ENCODE data around the gene PRSS38. TPM values are rescaled to one million over a fixed set of nuclear protein-coding genes. Genes with fewer than 3 reads are reported as not detected.
A peak's percentile ranks its signal among the peaks of the same experiment; 100 is the strongest.

The PRSS38 gene
- total RNA-seq, 2 donors from 2014 or later: not detected

DNA sequence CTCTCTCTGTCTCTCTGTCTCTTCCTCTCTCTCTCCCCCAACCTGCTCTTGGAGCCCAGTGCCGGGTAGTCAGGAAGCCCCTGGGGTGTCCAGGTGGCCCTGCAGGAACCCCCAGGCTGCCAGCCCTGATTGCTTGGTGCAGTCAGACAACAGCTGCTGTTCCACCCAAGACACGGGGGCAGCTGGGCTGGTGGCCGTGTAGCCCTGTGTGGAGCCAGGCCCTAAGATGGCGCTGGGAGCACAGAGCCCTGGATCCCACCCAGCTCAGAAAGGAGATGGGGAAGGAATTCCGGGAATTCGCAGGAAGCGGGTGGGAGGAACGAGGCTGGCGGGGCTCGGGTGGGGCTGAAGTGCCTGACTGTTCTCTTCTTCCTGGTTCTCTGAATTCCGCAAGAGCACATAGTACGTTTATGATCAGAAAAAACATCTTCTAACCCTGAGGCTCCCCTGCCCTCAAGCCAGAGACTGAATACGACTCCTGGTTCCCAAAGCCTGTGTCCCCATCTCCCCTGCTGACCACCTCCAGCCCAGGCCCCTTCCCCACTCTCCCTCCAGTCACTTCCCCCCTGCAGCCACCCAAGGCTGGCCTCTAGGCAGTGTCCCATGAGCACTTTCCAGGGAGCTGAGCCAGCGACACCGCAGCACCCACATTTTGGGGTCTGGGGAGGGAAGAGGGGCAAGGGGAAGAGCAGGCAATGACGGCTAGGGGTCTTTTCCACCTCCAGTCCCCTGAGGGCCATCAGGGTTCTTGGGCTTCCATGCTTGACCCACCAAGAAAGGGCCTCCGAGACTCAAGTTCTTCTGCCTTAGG, 77.2 kb downstream of the PRSS38 start:
- Mint-ChIP-seq H3K9me3 (no peaks in the 10 kb centered on the region), H3K27ac (no peak overlapping the region), H3K4me1 (peaks cover 11% of the 10 kb centered on the region), H3K27me3 (ENCODE audit: insufficient read depth) (peaks cover 4% of the 10 kb centered on the region), H3K36me3 (ENCODE audit: low read depth) (no peaks in the 10 kb centered on the region), H3K4me3 (no peak overlapping the region)
- no peak for TF ChIP-seq CTCF (conservative IDR thresholded peaks at IDR 0.05)
- Histone ChIP-seq H3K27ac (ENCODE audit: low read depth, low read length) (no peak overlapping the region), H3K36me3 (ENCODE audit: control insufficient read depth, insufficient read depth, low read length) (no peaks in the 10 kb centered on the region), H3K4me1 (ENCODE audit: control insufficient read depth, insufficient read depth, low read length) (peaks cover 6% of the 10 kb centered on the region), H3K4me3 (ENCODE audit: low read length) (no peak overlapping the region), H3K27me3 (ENCODE audit: control insufficient read depth, insufficient read depth, low read length, poor library complexity, severe bottlenecking) (no peaks in the 10 kb centered on the region), H3K9me3 (ENCODE audit: control insufficient read depth, low read length) (no peaks in the 10 kb centered on the region), H3K9ac (ENCODE audit: extremely low read depth, low read length, poor library complexity, severe bottlenecking) (no peak overlapping the region)
- peak; percentile 80 for DNase-seq
- 71 to 88% methylated on average over 11 to 17 of the region's 17 CpGs for WGBS, 2 experiments (ENCODE audit: insufficient coverage in 1 of 2, insufficient read length in 1 of 2)

DNA sequence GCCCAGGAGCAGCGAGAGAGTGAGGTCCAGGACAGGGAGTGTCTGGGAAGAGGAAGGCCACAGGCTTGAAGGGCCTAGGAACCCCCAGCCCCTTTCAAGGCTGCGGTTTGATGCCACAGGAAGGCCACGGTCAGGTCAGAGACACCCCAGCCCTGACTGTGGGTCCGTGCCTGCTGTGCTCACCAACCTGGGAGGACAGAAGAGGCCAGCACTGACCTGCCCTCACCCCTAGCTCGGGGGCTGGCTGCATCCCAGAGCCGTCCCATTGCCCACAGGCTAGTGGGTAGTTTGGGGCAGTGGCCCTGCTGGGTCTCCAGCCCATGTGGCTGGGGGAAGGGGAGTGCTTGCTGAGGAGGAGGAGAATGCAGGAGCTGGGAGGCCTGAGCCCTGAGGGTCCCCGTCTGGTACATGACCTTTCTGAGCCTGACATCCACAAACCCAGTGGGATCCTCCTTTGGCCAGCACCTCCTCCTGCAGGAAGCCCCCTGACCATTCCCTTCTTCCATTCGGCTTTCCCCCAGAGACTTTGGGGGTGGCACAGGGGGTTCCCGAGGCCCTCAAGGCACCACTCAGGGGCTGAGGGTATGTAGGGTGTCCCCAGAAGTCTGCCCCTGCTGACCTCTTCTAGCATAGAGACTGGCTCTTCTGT, 77.9 kb downstream of the PRSS38 start:
- H3K9ac ChIP-seq (ENCODE audit: extremely low read depth, low read length, poor library complexity, severe bottlenecking): no peak overlapping the region
- no peak overlapping the region for H3K4me3 ChIP-seq (ENCODE audit: low read length)
- Mint-ChIP-seq H3K27me3 (ENCODE audit: insufficient read depth) (peaks cover 4% of the 10 kb centered on the region), H3K27ac (no peak overlapping the region), H3K36me3 (ENCODE audit: low read depth) (no peaks in the 10 kb centered on the region), H3K4me1 (peaks cover 8% of the 10 kb centered on the region), H3K9me3 (no peaks in the 10 kb centered on the region), H3K4me3 (no peak overlapping the region)
- no peaks in the 10 kb centered on the region for H3K36me3 ChIP-seq (ENCODE audit: control insufficient read depth, insufficient read depth, low read length)
- no peaks in the 10 kb centered on the region for H3K27me3 ChIP-seq (ENCODE audit: control insufficient read depth, insufficient read depth, low read length, poor library complexity, severe bottlenecking)
- no peak for TF ChIP-seq CTCF (conservative IDR thresholded peaks at IDR 0.05)
- no peaks in the 10 kb centered on the region for H3K9me3 ChIP-seq (ENCODE audit: control insufficient read depth, low read length)
- no peak overlapping the region for H3K27ac ChIP-seq (ENCODE audit: low read depth, low read length)
- peaks cover 4% of the 10 kb centered on the region for H3K4me1 ChIP-seq (ENCODE audit: control insufficient read depth, insufficient read depth, low read length)
- 93 to 100% methylated on average over 3 to 9 of the region's 9 CpGs for WGBS, 2 experiments (ENCODE audit: insufficient coverage in 1 of 2, insufficient read length in 1 of 2)
- peak; percentile 50 for DNase-seq

DNA sequence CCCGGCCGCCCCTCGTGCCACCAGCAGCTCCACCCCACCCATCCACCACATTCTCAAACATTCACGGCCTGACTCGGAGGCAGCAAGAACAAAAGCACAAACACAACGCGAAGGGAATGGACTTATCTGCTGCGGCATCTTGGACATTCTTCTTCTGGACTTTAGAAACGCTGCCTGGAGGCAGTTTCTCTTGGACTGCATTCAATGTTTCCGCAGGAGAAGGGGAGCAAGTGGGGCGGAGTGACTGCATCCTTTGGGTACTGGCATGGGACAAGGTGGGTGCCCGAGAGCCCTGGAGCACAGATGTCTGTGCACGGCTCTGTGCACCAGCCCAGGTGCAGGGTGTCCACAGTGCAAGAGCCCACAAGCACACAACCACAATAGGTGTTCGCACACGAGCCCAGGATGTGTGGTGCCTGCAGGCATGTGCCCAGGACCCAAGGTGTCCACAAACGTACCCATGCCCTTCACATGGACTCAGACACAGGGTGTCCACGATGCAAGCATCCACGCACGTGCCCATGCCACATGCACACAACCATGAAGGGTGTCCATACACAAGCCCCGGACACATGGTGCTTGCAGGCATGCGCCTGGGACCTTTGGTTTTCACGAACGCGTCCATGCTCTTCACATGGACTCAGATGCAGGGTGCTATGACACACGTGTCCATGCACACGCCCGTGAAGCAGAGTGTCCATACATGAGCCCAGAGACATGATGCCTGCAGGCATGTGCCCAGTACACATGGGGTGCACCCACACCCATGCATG, 78.7 kb downstream of the PRSS38 start:
- Histone ChIP-seq H3K9me3 (ENCODE audit: control insufficient read depth, low read length) (no peaks in the 10 kb centered on the region), H3K27me3 (ENCODE audit: control insufficient read depth, insufficient read depth, low read length, poor library complexity, severe bottlenecking) (no peaks in the 10 kb centered on the region), H3K27ac (ENCODE audit: low read depth, low read length) (no peak overlapping the region), H3K9ac (ENCODE audit: extremely low read depth, low read length, poor library complexity, severe bottlenecking) (no peak overlapping the region), H3K4me1 (ENCODE audit: control insufficient read depth, insufficient read depth, low read length) (no peaks in the 10 kb centered on the region), H3K4me3 (ENCODE audit: low read length) (no peak overlapping the region), H3K36me3 (ENCODE audit: control insufficient read depth, insufficient read depth, low read length) (no peaks in the 10 kb centered on the region)
- peaks cover 4% of the 10 kb centered on the region for H3K27me3 Mint-ChIP-seq (ENCODE audit: insufficient read depth)
- H3K4me3 Mint-ChIP-seq: no peak overlapping the region
- no peaks in the 10 kb centered on the region for H3K9me3 Mint-ChIP-seq
- no peak for TF ChIP-seq CTCF (conservative IDR thresholded peaks at IDR 0.05)
- DNase-seq: peak; percentile 42
- peaks cover 8% of the 10 kb centered on the region for H3K4me1 Mint-ChIP-seq
- H3K36me3 Mint-ChIP-seq (ENCODE audit: low read depth): no peaks in the 10 kb centered on the region
- 93% methylated on average over 24 to 27 of the region's 27 CpGs for WGBS, 2 experiments (ENCODE audit: insufficient coverage in 1 of 2, insufficient read length in 1 of 2)
- H3K27ac Mint-ChIP-seq: no peak overlapping the region
